GM08714 (cell line): ENCODE data around the gene ARHGAP6.

ENCODE experiments used
- H3K4me3 ChIP-seq: fragments of 200-500 bp; sonication (Bioruptor generic); 2 replicates; pipeline ENCODE4 v1.5.1; 2014; ENCODE audit warnings: mild to moderate bottlenecking, low read length, inconsistent platforms
- ZNF274 ChIP-seq: IDR thresholded peaks from 2 replicates; pipeline ENCODE4 v1.6.1; 2012; ENCODE audit warnings: mild to moderate bottlenecking, low read depth, low read length

Gene ARHGAP6

DNA sequence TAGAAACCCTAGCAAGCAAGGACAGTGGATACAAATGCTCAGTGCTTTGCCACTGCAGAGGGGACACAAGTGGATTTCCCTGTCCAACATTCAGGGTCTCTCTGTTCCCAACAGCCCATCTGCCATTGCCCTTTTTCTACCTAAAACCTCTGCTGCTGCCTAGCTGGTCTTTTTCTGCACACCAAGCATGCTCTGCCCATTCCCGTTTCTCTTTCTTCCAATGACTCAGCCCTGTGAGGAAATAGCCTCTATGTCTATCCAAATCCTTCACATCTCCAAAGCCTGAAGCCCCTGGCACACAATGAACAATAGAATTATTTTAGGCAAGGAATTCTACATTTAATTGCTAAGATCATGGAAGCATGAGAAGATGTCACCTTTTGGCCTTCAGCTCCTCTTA, 378.2 kb downstream of the ARHGAP6 start:
- TF ChIP-seq ZNF274 = no peak
- H3K4me3 ChIP-seq = no peak overlapping the region

DNA sequence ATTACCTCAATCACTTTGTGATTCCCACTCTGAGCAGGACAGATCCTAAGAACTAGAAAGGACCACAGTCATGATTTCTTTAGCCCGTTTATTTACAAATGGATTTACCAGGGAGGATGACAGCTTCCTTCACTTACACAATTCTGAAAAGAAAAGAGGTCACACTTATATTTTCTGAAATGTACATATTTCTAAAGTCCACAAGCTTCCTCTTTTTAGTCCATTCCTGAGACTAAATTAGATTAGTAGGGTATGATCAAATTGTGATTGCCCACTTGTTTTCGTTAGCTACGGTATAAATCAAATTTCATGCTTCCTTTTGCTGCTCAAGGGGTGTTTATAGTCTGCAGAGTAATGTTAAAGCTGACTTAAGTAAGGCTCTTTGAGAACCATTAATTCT, 380.1 kb downstream of the ARHGAP6 start:
- H3K4me3 ChIP-seq = no peak overlapping the region
- TF ChIP-seq ZNF274 = no peak

DNA sequence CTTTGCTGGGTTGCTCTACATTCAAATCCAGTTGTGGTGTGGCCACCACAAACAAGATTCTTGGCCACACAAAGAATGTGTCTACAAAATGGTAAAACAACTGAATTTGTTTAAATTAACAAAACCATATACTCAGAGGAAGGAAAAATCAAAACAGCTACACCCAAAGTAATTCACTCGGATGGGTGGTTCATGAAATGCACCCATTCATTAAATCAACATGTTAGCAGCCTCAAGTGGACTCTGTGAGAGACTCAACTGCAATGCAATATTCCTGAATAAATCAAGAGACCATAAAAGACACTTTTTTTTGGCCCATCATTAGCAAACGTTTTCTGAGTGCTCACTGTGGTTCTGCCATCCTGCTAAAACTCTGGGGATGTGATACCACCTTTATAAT, 383.7 kb downstream of the ARHGAP6 start:
- no peak for TF ChIP-seq ZNF274
- no peak overlapping the region for H3K4me3 ChIP-seq

DNA sequence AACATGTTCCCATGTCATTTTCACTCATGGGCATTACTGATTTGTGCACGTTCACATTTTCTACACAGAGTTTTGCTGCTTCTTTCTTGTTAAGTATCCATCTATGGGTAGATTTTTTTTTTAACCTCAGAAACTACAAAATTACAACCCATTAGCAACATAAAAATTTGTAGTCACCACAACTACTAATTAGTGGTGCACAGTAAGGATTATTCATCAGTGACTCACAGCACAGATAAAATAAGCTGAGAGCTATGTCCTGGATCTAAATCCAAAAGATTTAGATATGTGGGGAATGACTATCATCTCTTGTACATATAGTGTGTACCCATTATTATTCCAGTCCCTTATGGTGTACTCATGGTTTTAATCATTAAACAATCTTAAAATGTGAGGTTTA, 392.2 kb downstream of the ARHGAP6 start:
- no peak for TF ChIP-seq ZNF274
- no peak overlapping the region for H3K4me3 ChIP-seq

DNA sequence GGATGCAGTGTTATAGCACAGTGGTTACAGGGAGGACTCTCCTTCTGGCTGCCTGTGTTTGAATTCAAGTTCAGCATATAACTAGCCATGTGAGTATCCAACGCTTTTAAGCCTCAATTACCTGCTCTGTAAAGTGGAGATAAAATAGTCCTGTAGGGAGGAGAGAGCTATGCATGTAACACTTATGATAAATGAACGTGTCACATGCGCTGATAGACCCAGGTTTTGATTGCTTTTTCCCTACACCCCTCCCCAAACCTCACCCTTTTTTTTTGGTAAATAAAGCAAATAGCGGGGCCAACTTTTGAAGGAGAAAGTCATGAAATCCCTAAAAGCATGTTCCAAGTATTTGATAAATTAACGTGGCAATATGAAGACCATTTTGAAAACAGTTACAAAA, 392.9 kb downstream of the ARHGAP6 start:
- no peak for TF ChIP-seq ZNF274
- H3K4me3 ChIP-seq = no peak overlapping the region

DNA sequence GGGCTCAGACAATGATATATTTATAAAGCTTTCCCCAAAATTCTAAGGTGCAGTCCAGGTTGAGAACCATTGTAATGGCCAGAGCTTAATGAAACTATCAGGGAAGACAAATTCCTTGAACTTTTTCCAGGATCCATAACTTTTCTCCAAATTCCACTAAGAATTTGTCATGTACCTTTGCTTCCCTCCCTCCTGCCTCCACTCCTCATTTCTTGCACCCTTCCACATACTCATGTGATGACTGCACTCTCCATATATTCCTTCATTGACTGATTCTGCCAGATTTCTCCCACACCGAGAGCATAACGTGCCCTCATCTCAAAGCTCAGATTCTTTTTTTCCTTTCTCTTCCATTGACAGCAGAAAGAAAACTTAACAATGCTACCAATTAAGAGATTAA, 393.4 kb downstream of the ARHGAP6 start:
- no peak for TF ChIP-seq ZNF274
- H3K4me3 ChIP-seq = no peak overlapping the region

DNA sequence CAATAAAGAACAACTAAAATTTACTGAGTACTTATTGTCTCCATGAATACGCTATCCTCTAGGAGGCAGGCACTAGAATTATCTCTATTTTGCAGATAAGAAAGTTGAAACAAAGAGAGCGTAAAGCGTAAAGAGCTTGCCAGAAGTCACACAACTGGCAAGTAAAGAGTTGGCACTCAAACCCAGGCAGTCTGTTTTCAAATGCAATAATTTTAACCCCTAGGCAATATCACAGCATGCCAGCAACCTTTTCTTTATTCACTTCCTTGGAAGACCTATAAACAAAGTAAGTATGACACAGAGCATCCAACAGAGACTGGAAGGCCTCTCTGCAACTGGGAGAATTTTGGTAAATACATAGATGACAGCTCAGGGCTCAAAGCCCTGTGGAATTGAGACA, 395.7 kb downstream of the ARHGAP6 start:
- no peak overlapping the region for H3K4me3 ChIP-seq
- TF ChIP-seq ZNF274 = no peak

DNA sequence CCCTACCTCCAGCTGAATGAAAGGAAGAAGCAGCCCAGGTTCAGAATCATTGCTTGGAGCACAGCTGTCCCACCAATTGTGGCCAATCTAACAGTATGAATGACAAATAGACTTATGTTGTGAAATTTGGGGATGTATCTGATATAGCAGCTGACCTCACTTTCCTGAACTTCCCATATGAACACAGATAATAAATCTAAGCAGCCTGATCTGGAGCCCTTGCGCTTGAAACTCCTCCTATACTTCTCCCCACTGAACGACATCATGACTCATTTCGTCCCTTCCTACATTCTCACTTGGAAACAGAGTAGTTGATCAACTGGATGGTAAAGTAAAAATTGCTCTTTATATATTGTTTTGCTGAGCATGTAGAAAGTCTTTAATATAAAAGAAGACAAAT, 396.7 kb downstream of the ARHGAP6 start:
- TF ChIP-seq ZNF274 = no peak
- no peak overlapping the region for H3K4me3 ChIP-seq

DNA sequence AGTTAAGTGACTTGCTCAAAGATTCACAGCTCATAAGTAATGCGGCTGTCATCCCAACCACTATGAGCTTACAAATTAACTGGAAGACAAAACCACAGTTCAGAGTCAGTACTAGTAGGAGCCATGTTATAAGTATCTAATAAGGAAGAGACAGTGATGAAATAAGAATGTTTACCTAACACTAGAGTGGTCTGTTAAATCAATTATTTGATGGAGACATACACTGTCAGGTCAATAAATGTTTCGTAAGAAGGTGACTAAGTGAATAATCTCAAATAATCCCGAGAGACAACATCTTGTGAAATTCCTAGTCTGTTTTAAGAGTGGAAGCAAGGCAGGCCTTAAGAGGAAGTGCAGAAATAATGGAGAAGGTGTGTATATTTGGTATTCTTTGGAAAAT, 398.3 kb downstream of the ARHGAP6 start:
- TF ChIP-seq ZNF274 = no peak
- H3K4me3 ChIP-seq = no peak overlapping the region

DNA sequence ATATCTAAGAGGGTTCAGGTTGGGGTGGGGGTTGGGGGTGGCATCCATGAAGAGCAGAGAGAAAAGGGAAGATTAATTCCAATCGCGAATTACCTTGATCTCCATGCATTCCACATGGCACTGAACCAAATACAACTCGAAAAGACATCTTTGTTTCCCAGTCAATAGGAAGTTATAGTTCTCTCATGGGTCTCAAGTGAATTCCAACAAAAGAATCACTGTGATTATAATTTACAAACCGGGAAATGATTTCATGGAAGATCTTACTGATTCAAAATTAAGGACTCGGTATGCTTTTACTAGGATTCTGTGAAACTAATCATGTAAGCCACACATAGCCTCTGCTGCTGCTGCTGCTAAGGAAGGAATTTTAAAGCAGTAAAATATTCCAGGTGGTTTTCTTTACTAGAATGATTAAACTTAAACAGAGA, 399.1 kb downstream of the ARHGAP6 start:
- no peak for TF ChIP-seq ZNF274
- no peak overlapping the region for H3K4me3 ChIP-seq

DNA sequence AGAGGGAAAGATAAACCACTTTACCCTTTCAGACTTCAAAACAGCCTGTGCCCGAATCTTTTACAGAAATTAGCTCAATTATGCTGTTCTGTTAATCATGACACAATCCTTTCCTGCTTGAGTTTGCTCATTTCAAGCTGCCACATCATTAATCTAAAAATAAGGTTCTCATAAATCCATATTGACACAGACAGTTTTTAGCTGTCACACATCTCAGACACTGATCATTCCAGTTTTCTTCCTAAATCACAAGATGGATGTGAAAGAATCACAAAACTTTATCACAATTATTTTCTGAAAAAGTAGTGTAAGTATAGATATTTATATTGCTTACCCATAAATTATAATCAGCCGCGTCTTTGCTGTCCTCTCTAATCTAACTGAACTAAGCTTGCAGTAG, 400.4 kb downstream of the ARHGAP6 start:
- TF ChIP-seq ZNF274 = no peak
- no peak overlapping the region for H3K4me3 ChIP-seq

DNA sequence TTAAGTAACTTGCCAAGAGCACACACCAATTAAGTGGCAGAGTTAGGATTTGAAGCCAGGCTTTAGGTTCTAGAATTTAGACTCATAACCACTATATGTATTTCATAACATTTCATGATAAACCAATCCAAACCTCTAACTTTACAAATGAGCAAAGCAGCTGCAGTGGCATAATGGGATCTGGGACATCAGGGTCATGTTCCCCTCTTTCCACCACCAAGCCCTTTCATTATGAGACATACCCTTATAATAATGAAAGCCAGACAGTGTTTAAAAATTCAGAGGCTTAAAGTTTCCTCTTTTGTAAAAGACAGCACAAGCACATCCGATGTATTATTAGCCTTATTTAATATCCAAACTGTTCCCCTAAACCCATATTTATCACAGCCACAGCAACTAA, 400.8 kb downstream of the ARHGAP6 start:
- no peak overlapping the region for H3K4me3 ChIP-seq
- no peak for TF ChIP-seq ZNF274

DNA sequence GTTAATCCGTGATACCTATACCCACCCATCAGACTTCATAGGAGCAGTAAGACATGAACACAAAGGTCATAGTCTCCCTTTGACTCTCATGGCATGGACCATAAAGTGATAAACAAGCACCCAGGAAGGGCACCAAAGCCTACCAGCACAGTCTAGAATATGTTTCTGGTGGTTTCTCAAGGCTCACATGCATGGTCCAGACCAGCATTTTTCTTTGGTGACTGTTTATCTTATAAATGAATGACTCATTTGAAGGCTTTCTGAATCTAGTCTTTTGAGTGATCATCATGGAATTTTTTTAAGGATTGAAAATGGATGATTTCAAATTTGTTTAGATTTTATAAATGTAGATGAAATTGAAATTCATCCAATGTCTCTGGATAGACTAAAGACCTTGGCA, 404.5 kb downstream of the ARHGAP6 start:
- no peak for TF ChIP-seq ZNF274
- H3K4me3 ChIP-seq = no peak overlapping the region

DNA sequence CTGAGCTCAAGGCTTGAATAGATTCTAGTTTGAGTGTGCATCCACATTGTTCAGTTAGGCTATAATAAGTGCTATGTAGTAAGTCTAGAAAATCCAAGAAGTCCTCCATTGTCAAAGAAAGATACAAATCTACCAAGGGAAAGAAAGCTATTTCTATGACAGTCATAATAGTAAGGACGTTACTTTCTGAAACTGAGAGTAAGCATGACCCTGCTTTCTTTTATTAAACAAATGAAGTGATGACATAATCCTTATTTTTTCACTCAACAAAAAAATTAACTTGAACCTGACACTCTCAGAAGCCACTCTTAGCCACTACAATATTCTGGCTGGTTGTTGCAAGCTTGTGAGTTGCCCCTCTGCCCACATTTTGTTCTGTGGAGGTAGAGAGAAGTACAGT, 406.3 kb downstream of the ARHGAP6 start:
- TF ChIP-seq ZNF274 = no peak
- H3K4me3 ChIP-seq = no peak overlapping the region

DNA sequence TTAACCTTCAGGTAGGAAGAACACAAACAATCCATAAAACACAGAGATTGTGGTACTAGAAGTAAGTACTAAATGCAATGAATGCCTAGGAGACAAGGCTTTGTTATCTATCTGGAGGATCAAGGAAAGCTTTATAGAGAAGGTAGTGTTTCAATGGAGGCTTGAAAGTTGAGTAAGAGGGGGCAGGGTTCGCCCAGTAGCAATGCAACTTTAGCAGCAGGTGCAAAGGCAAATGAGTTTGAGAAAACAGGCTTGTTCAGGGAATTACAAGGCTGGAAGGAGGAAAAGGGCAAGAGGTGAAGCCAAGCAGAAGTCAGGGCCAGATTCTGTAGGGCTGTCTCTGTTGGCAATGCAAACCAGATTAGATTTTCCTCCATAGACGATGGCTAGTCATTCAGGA, 408.0 kb downstream of the ARHGAP6 start:
- H3K4me3 ChIP-seq = no peak overlapping the region
- no peak for TF ChIP-seq ZNF274

DNA sequence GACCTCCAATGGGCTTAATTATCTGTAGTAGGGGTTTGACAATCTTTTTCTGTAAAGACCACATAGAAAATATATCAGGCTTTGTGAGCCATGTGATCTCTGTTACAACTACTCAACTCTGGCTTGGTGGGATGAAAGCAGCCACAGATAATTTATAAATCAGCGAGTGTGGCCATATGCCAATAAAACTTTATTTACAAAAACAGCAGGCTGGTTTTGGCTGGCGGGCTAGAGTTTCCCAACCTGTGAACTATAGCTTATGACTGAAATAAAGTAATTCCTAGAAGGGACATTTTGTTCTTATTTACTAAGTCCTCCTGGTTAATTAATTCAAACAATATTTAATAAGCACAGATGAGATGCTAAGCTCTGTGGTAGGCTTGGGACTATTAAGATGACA, 408.4 kb downstream of the ARHGAP6 start:
- no peak overlapping the region for H3K4me3 ChIP-seq
- no peak for TF ChIP-seq ZNF274
